Fibroblast of the aortic adventitia (primary cell): ENCODE results near the gene NUB1. TPM values are rescaled to one million over a fixed set of nuclear protein-coding genes. Genes with fewer than 3 reads are reported as not detected.
A peak's percentile ranks its signal among the peaks of the same experiment; 100 is the strongest.

ENCODE experiments used
- DNase-seq: peaks from one replicate; pipeline ENCODE4 v3.0.0-alpha.2; 2010; ENCODE audit warnings: low read depth
- H3K4me3 ChIP-seq: 2 replicates; pipeline ENCODE4 v1.5.1; 2011; ENCODE audit warnings: low read depth, mild to moderate bottlenecking, control low read depth, low read length, moderate library complexity
- total RNA-seq: library from RNA; depleted of rRNA; stranded (reverse); fragments of >200 nt; gene quantifications from 2 replicates; pipeline ENCODE4 v1.2.3, GENCODE V29; 2012; ENCODE audit warnings: low replicate concordance
- TF ChIP-seq, protein P1 (sequence below): IDR thresholded peaks from 2 replicates; pipeline ENCODE4 v1.5.1; 2011; ENCODE audit warnings: mild to moderate bottlenecking, low read length, control low read depth, inconsistent platforms; ENCODE audit not compliant: insufficient read depth

The NUB1 gene
- total RNA-seq, 1 donor, result 46.5 TPM

DNA sequence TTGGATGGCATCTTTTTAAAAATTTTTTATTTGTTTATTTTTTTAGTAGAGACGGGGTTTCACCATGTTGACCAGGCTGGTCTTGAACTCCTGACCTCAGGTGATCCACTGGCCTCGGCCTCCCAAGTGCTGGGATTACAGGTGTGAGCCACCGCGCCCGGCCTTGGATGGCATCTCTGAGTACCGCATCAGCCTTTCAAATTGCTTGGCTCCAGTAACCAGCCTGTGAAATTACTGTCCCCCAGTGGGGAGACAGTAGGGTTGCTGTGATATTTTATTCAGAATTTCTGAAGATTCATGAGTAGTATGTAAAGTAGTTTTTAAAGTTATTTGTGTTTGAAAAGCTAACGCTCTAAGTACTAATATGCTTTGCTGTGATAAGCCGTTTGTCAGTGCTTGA lies 1.2 kb downstream of the NUB1 start:
- TF ChIP-seq, protein P1, sequence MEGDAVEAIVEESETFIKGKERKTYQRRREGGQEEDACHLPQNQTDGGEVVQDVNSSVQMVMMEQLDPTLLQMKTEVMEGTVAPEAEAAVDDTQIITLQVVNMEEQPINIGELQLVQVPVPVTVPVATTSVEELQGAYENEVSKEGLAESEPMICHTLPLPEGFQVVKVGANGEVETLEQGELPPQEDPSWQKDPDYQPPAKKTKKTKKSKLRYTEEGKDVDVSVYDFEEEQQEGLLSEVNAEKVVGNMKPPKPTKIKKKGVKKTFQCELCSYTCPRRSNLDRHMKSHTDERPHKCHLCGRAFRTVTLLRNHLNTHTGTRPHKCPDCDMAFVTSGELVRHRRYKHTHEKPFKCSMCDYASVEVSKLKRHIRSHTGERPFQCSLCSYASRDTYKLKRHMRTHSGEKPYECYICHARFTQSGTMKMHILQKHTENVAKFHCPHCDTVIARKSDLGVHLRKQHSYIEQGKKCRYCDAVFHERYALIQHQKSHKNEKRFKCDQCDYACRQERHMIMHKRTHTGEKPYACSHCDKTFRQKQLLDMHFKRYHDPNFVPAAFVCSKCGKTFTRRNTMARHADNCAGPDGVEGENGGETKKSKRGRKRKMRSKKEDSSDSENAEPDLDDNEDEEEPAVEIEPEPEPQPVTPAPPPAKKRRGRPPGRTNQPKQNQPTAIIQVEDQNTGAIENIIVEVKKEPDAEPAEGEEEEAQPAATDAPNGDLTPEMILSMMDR, result peak; percentile 22
- peak overlapping the region; percentile 81 for H3K4me3 ChIP-seq
- DNase-seq, result no peak

DNA sequence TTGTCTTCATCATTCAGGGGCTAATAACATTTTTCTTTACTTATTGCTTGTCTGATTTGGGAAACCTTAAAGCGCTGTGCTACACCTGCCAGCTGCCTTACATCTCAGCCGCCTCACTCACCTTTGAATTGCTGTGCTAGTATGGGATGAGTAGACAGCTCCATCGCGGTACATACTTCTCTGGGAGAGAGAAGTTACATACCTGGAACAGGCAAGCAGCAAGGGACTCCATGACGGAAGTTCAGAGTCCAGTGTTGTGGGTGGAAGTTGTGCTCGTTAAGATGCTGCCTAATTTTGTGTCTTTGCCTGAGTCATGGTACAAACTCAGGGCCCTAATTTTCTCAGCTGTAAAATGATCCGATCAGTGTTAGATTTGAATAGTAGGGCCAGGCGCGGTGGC lies 1.9 kb downstream of the NUB1 start:
- H3K4me3 ChIP-seq, result no peak overlapping the region
- TF ChIP-seq, protein P1, result no peak
- no peak for DNase-seq

DNA sequence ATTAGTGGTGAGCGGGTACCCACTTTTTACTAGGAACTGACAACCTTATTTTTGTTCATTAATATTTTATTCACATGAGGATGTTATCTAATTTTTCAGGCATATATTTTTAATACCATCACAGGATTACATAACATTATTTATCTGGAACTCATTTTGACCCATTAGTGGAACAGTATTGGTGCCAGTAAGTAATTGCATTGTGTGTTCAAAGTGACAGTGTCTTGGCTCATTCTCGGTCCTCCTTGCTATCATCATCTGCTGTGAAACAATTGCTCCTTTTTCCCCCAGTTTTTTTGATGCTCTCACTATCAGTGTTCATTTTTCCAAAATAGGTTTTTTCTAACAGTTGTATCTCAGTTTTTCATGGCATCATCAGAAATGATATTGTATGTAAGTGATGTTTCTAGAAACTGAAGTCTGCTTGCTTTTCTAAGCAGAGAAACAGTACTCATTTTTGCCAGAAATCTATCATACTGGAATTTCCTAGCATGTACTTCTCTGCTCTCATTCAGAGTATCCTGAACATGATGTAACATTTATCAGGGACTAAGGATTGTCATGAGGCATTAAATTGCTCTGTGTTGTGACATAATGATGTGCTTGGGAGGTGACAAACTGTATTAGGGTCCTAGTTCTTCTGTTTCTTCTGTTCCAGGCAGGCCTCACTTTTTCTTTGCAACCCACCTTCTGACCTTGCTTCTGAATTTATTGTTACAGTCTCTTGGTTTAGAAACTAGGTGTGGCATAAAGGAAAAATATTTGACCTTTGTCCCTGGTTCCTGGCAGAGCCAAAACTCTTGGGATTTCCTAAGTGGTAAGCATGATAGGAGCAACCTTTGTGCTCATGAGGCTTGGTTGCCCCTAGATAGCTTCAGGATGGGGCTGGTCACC lies 4.2 kb downstream of the NUB1 start:
- no peak overlapping the region for H3K4me3 ChIP-seq
- TF ChIP-seq, protein P1, result no peak
- no peak for DNase-seq

DNA sequence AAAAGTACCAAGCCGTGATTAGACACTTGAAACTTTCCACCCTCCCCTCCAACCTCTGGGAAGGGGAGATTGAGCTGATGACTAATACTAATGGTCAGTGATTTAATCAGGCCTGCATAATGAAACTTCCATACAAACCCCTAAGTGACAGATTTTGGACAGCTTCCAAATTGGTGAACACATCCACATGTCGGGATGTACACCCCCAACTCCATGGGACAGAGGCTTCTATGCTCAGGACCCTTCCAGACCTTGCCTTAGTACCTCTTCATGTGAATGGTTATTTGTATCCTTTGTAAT lies 4.8 kb downstream of the NUB1 start:
- DNase-seq, result no peak
- TF ChIP-seq, protein P1, result no peak
- no peak overlapping the region for H3K4me3 ChIP-seq

DNA sequence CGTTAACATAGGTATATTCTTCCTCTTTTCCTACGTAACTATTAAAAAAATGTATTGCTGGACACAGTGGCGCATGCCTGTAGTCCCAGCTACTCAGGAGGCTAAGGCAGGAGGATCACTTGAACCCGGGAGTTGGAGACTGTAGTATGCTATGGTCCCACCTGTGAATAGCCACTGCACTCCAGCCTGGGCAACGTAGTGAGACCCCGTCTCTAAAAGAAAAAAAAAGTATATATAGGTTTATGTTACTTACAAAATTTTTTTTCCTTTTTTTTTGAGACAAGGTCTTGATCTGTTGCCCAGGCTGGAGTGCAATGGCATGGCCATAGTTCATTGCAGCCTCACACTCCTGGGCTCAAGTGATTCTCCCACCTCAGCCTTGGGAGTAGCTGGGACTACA lies 5.6 kb downstream of the NUB1 start:
- no peak for DNase-seq
- TF ChIP-seq, protein P1, result no peak
- no peak overlapping the region for H3K4me3 ChIP-seq

DNA sequence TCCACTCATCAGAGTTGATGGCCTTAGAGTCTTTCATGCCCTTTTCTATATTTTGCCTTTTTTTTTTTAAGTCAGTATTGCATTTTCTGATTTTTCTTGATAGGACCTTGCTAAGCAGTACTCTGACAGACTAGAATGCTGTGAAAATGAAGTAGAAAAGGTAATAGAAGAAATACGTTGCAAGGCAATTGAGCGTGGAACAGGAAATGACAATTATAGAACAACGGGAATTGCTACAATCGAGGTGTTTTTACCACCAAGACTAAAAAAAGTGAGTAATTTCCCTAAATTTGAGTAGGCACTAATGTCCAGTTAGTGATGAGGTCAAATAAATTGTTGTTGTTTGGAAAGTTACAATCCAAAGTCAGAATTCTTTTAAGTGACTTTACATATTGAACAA lies 7.4 kb downstream of the NUB1 start:
- H3K4me3 ChIP-seq, result no peak overlapping the region
- DNase-seq, result no peak
- TF ChIP-seq, protein P1, result no peak

DNA sequence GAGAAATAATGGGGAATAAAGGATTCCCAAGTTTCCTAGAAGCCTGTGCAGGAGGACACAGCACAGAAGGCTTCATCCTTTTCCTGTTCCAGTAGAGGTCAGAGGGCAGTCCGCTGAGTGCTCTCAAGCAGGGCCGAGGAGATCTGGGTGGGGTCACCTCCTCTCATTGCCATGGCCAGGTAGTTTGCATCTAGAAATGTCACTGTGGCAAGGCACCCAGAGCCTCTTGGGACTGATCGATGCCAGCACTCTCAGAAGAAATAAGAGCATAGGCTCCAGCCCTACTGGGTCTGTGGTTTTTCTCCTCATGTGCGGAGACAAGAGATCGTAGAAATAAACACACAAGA lies 7.9 kb downstream of the NUB1 start:
- no peak overlapping the region for H3K4me3 ChIP-seq
- DNase-seq, result no peak
- TF ChIP-seq, protein P1, result no peak
